Coronary artery (tissue), 2 donors: ENCODE results near the gene RAP1GAP.

Experiments
- DNase-seq: peaks from one replicate; pipeline ENCODE4 v3.0.0-alpha.2; 2017; ENCODE audit warnings: low spot score
- H3K27ac ChIP-seq, 2 donors: fragments of 200-600 bp; sonication (generic); one replicate each; pipeline ENCODE4 v1.5.1; 2016 to 2019
- H3K4me3 ChIP-seq: fragments of 200-600 bp; sonication (generic); 2 replicates; pipeline ENCODE4 v1.5.1; 2016; ENCODE audit warnings: mild to moderate bottlenecking, moderate library complexity
- TF ChIP-seq, protein P1 (sequence below): fragments of 200-600 bp; sonication (generic); IDR thresholded peaks from one replicate; pipeline ENCODE4 v1.5.1; 2019; ENCODE audit warnings: antibody characterized with exemption

Gene RAP1GAP

DNA sequence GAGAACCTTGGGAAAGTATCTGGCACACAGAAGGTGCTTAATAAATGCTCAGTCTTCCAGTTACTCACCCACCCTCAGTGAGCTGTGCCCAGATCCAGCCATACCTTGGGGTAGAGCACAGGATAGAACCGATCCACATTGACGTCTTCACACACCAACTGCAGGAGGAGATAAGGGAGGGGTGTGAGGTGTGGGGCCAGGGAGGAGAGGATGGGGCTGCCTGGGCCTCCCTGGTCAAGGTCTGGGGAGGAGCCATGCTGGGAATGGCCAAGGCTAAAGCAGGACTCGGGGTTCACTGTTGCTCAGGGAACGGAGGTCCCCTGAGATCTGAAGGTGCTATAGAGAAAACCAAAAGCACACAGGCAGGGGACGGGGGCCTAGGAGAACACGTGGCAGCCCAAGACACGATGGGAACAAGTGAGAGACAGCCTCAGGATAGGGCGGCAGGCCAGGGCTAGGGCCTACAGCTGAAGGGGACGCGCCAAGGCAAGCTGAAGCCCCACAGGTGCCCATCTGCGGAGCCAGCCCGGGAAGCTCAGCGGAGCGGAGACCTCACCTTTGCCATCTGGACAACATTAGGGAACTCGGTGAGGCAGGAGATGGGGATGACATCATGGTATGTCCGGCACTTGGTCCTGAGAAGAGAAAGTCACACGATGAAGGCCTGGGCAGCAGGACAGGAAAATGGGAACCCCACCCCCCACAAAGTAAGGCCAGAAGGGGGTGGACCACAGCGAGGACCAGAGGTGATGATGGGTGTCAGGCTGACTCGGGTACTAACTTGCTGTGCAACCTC is 55.9 kb downstream of the RAP1GAP start:
- TF ChIP-seq, protein P1, sequence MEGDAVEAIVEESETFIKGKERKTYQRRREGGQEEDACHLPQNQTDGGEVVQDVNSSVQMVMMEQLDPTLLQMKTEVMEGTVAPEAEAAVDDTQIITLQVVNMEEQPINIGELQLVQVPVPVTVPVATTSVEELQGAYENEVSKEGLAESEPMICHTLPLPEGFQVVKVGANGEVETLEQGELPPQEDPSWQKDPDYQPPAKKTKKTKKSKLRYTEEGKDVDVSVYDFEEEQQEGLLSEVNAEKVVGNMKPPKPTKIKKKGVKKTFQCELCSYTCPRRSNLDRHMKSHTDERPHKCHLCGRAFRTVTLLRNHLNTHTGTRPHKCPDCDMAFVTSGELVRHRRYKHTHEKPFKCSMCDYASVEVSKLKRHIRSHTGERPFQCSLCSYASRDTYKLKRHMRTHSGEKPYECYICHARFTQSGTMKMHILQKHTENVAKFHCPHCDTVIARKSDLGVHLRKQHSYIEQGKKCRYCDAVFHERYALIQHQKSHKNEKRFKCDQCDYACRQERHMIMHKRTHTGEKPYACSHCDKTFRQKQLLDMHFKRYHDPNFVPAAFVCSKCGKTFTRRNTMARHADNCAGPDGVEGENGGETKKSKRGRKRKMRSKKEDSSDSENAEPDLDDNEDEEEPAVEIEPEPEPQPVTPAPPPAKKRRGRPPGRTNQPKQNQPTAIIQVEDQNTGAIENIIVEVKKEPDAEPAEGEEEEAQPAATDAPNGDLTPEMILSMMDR = no peak
- H3K27ac ChIP-seq = no peak overlapping the region
- no peak for DNase-seq
- no peak overlapping the region for H3K4me3 ChIP-seq

DNA sequence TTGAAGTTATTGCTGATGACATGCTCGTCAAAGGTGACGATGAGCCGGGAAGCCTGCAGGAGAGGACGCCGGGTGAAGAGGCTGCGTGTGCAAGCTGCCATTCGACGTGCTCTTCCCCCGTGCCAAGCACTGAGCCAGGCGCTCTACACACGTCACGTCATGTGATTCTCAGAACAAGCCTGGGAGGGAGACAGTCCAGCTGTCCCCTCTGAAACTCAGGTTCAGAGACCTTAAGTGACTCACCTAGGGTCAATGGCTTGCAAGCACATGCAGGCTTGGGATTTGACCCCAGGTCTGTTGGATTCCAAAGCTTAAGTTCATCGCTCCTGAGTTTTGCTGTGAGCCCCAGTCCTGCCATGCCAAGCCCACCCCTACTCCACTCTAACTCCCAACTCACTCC is 57.1 kb downstream of the RAP1GAP start:
- no peak overlapping the region for H3K4me3 ChIP-seq
- no peak overlapping the region for H3K27ac ChIP-seq

GRCh38 chr1:21610989-21611785 is 58.0 kb downstream of the RAP1GAP start:
- Histone ChIP-seq H3K4me3 (no peak overlapping the region), H3K27ac (no peak overlapping the region)
- TF ChIP-seq, protein P1 = no peak
- no peak for DNase-seq

More for the DNA sequence above, 57.1 kb downstream of the RAP1GAP start:
- DNase-seq = no peak
- TF ChIP-seq, protein P1 = no peak

DNA sequence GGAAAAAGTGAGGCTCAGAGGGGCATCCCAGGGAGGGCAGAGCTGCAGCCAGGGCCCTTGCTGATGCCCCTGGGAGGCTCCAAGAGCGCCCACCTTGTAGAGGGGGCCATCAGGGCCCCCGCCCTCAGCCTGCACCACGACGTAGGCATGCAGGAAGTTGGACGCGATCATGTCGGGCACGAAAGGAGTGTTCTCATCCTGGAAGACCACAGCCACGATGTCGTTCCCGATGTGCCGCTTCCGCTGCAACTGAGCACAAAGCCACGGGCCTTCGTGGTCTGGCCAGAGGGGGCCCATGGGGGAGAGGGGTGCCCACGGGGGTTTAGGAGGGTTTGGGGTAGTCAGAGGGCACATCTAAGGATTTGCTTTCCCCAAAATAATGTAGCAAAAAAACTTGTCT is 59.1 kb downstream of the RAP1GAP start:
- no peak overlapping the region for H3K4me3 ChIP-seq
- TF ChIP-seq, protein P1 = no peak
- DNase-seq = no peak
- H3K27ac ChIP-seq = no peak overlapping the region

DNA sequence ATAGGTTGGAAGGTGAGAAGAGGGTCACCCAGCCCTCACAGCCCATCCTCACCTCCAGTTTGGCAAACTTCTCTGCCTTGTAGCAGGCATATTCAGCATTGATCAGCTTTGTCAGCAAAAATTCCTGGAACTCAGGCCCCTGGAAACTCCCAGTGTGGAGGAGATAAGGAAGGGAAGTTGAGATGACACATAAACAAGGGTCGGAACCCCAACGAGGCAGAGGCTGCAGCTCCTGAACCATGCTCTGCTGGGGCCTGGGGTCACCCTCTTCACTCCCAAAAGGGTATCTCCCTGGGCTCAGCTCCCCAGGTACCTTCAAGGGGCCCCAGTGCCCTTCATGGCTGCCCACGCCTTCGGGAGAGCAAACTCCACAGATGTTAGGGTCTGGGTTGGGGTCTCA is 60.4 kb downstream of the RAP1GAP start:
- DNase-seq = no peak
- Histone ChIP-seq H3K4me3 (no peak overlapping the region), H3K27ac (no peak overlapping the region)
- TF ChIP-seq, protein P1 = no peak

DNA sequence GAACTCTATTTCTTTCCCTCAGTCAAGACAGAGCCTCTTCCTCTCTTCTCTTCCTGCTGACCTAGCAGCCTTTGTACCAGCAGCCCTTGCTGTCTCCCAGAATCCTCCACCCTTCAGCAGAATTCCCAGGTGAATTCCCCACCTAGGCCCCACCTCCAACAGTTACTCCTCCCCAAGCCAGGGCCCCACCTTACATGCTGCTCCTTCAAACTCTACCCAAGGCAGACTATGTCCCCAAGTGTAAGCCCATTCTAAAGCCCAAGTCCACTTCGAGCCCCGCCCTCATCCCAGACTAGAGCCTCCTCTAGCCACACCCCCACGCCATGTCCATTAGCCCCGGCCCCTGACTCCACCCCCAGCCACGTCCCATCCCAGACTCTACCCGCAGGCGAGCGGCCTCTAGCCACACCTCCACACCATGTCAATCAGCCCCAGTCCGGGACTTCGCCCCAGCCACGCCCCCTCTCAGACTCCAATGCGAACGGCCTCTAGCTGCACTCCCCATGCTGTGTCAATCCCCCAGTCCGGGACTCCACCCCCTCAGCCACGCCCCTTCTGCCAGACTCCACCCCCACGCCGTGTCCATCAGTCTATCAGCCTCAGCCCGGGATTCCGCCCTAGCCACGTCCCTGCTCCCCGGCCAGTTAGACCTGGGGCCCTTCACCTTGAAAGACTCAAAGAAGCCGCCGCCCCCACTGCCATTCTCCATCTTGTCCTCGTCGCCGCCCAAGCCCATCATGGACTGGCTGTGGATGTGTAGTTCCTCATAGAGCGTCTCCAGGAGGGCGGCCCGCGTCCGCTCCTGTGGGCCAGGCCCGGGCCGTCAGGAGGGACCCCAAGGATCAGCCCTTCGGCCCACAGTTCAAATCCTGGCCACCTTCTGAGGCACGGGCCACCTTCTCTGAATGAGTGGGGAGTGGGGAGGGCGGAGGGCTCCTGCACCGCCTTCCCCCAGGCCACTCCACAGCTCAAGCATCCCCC is 61.3 kb downstream of the RAP1GAP start:
- TF ChIP-seq, protein P1 = no peak
- H3K4me3 ChIP-seq = peak overlapping the region; percentile 33
- no peak overlapping the region for H3K27ac ChIP-seq
- DNase-seq = peak; percentile 79
